Activated CD4-positive, alpha-beta T cell treated with anti-CD3 and anti-CD28 coated beads, Interleukin-2, amount 50 U/mL, for 1 hour (primary cell): ENCODE measurements around the gene NGEF.
"Not testable (repeated sequence)": the region's sequence is repeated elsewhere in the genome, so short reads cannot be mapped to it uniquely, and the experiment has no call there.

Experiments used
- DNase-seq: peaks from one replicate; pipeline ENCODE4 v3.0.0-alpha.2; 2020

Gene NGEF, protein sequence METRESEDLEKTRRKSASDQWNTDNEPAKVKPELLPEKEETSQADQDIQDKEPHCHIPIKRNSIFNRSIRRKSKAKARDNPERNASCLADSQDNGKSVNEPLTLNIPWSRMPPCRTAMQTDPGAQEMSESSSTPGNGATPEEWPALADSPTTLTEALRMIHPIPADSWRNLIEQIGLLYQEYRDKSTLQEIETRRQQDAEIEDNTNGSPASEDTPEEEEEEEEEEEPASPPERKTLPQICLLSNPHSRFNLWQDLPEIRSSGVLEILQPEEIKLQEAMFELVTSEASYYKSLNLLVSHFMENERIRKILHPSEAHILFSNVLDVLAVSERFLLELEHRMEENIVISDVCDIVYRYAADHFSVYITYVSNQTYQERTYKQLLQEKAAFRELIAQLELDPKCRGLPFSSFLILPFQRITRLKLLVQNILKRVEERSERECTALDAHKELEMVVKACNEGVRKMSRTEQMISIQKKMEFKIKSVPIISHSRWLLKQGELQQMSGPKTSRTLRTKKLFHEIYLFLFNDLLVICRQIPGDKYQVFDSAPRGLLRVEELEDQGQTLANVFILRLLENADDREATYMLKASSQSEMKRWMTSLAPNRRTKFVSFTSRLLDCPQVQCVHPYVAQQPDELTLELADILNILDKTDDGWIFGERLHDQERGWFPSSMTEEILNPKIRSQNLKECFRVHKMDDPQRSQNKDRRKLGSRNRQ

GRCh38 chr2:233013027-233013461 lies at the start of gene NGEF:
Gene NGEF (minus strand): TSS chr2:233013256. CDS start chr2:232974890, 38,366 bp downstream.
- no peak for DNase-seq

DNA sequence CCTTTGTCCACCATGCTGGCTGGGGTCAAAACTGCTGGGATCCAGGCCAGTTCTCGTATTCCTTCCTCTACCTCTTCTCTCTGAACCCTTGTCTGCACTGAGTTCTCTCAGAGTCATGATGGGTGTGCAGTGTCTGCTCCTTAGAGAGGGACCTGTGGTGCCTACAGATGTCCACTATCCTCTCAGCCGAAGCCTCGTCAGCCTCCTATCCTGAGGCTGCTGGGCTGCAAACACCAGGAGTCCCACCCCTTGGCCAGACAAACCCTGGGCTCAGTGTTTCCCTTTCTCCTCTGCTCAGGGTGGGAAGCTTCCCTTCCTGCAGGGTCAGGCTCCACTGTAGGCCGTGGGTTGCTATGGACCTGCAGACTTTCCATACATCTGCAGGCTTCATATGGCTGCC lies 49.4 kb upstream of the NGEF start:
- no peak for DNase-seq

- DNase-seq: no peak
Observed at GRCh38 chr2:233061591-233062450, 48.8 kb upstream of the NGEF start.

- no peak for DNase-seq
Observed at GRCh38 chr2:233060980-233061590, 48.0 kb upstream of the NGEF start.

DNA sequence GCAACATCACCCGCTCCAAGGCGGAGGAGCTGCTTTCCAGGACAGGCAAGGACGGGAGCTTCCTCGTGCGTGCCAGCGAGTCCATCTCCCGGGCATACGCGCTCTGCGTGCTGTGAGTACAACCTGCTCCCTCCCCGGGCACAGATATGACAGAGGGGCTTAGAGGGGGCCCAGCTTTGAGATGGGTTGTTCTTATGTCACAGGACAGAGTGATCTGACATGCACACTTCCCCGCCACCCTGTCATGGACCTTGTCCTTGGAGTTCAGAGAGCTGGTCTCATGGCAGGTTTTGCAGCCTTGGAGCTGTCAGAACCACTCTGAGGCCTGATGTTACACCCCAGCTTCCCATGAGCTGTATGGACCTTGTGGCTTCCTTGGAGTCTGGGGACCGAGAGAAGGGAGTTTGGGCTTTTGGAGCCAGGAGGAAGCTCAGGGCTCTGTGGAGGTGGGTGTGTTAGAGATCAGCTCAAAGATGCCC lies 47.5 kb upstream of the NGEF start:
- DNase-seq: no peak

DNA sequence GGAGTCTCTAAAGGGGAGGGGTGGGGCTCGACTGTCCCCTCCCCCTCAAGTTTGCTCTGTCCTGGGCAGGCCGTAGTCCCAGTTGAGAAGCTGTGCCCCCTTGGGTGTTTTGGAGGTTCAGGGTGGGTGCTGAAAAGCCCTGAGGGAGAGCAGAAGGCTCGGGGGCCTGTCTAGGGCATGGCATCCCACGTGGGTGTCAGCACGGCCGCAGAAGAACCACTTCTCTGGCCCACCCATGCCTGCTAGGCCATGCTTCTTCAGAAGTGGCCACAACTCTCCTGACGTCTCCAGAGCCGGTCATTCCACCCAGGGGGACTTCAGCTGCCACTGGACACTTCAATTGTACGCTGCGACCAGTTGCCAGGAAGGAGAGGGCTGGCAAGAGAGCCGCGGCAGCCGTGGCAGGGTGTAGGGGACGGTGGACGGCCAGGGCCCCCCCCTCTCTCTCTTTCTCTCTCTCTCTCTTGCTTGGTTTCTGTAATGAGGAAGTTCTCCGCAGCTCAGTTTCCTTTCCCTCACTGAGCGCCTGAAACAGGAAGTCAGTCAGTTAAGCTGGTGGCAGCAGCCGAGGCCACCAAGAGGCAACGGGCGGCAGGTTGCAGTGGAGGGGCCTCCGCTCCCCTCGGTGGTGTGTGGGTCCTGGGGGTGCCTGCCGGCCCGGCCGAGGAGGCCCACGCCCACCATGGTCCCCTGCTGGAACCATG lies 46.9 kb upstream of the NGEF start, which contains the start of gene INPP5D:
Gene INPP5D (plus strand): TSS at position 546 of the 704 bp plus-strand sequence. CDS start 137 bp downstream, at position 683.
- DNase-seq: peak; percentile 64

- no peak for DNase-seq
Observed at GRCh38 chr2:233059547-233059796, 46.4 kb upstream of the NGEF start.

DNA sequence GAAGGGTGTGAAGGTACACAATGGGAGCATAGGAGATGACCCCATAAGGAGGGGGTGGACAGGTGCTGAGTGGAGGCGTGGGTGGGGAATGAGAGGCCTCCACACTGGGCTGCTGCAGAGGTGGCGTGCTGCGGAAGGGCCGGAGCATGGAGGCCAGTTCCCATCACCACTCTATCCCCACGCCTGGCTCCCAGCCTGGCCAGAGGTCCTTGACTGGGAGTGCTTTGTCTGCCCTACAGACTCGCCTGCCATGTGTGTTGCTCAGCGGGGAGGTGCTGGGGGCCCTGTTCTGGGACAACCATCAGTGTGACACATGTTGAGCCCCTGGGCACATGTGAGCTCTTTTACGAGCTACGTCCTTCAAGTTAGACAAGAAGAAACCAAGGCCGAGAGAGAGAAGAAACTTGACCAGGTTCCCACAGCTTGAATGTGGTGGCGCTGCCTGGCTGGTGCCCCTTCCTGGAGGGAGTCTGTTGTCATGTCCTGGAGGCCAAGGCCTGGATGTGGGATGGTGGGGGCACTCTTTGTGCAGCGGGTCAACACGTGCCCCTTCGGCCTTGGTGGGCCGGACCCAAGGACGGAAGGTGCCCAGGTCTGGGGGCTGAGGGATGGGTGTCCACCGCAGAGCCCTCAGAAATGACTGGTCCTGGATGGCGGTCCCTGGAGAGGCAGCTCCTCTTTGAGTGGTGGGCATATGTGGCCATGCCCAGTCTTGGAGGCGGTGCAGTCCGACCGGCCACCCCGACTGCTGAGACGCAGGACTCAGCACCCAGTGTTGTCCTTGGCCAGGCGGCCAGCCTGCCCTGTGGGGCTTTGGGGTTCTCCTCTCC lies 45.9 kb upstream of the NGEF start:
- no peak for DNase-seq

- no peak for DNase-seq
Observed at GRCh38 chr2:233056961-233057605, 44.0 kb upstream of the NGEF start.

DNA sequence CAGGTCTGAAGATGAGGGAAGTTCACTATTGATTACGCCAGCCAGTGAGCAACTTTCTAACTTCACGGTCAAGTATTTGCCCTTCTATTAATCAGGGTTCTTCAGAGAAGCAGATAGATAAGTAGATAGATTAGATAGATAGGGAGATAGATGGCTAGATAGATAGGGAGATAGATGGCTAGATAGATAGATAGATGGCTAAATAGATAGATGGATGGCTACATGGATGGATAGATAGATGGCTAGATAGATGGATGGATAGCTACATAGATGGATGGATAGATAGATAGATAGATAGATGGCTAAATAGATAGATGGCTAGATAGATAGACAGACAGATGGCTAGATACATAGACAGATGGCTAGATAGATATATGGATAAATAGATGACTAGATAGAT lies 42.3 kb upstream of the NGEF start:
- DNase-seq: no peak

DNA sequence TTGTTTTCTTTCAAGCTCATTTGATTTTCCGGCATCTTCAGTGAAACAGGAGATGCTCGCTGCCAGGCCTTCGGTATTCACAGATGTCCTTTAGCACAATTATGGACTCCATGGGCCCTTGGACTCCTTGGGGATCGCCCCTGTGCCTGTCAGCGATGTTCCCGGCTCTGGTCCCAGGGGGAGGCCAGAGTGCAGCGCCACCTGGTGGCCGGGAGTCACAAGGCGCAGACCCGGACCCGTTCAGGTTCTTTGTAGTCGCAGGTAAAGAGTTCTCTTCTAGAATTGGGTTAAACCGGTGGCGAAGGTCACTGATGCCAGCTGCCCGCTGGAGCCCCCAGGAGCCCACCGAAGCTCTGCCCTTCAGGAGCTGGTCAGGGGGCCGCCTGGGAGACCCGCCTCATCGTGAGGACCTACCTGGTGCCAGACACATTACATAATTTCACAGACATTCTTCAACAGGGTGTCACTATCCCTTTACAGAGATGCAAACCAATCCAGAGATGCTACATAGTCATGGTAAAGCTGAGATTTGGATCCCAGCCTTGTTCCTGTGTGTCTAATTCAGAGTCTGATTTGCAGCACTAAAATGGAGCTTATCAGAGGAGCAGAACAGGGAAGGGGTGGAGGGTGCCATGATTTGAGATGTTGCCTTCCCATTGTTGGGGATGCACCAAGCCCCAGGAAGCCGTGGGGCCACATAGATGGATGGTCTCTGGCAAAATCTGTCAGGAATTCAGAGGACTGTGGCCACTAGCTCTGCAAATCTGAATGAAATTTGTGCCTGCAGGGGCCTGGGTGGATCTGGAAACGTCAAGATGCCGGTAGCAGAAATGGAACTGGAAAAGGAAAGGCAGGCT lies 41.1 kb upstream of the NGEF start:
- peak; percentile 71 for DNase-seq

- DNase-seq: not testable (repeated sequence)
Observed at GRCh38 chr2:233052517-233052916, 39.5 kb upstream of the NGEF start.

DNA sequence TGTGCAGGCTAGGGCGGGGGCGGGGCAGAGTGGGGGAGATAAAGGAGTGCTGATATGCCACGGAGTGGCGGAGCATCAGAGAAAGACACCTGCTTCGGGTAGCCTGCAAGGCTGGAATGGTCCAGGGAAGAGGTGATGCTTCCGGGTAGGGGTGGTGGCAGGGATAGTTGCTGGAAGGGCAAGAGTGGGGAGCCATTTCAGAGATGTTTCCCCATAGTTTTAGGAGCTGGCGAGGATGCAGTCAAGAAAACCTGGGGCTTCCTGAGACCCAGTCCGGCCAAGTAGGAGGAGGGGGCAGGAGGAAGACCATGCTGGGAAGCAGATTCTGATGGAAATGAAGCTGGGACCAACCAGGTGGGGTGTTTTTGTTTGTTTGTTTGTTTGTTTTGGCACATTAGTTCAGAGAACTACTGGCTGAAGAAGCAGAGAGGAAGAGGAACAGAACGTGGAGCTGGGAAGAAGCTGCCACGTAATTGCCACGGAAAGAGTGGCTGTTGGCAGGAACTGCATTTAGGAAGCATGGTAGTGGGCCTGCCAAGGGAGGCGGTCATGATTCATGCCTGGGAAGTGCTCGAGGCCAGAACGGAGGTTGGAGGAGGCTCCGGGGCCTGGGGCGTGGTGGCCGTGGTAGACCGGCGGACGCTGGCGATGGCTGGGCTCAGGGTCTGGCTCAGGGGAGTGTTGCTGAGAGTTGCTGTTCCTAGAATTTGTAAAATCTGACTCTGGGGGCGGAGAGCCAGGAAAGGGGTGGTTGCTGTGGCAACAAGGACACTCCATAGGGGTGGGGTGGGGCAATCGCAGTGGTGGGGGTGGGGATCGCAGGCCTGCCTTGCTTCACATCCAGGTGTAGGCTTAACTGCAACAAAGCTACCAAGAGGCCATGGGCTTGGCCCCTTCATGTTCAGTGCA lies 38.4 kb upstream of the NGEF start:
- no peak for DNase-seq

DNA sequence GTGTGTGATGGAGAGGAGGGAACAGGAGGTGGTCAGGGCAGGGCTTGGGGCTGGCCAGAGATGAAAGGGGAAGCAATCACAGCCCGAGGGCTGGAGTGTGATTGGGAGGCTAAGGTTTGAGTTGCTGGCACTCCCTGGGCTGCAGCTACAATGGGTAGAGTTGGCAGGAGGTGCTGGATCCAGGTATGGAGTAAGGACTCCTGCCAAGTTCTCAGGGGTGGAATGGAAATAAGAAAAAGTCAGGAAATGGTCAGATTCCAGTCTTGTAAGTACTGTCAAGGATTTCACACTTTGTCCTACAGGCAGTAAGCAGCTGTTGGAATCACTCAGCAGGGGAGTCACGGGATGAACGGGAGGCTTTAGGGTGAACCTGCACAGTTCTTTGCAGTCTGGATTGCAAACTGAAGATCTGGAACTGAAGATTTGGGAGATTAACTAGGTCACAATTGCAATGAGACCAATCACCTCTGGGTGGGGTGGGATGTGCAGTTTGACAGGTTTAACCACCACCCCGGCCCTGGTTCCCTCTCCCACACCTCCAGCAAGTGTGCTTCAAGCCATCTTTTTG lies 36.2 kb upstream of the NGEF start:
- no peak for DNase-seq

DNA sequence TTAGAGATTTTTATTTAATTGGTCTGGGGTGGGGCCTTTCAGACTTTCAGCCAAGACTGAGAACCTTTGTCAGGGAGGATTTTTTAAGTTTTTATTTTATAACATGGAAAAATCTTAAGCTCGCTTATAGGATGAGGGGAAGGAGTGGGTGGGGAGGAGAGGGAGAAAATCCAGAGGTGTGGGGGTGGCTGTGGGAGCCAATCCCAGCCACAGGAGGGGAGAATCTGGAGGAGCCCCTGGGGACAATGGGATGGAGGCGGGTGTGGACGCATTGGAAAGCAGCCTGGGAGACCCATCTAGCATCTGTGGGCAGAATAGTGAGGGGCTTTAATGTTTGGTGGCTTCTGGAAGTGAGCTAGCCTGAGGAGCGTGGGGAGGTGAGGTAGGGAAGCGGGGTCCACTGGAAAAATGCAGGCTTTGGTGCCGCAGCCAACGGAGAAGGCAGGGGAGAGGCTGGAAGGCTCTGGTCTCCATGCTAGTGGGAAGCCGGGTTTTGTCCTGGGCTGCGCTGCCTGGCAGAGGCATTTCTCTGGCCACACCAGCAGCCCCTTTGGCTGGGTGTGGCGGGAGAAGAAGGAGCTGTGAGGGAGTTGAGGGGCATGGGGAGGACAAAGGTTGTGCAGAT lies 35.6 kb upstream of the NGEF start:
- no peak for DNase-seq

DNA sequence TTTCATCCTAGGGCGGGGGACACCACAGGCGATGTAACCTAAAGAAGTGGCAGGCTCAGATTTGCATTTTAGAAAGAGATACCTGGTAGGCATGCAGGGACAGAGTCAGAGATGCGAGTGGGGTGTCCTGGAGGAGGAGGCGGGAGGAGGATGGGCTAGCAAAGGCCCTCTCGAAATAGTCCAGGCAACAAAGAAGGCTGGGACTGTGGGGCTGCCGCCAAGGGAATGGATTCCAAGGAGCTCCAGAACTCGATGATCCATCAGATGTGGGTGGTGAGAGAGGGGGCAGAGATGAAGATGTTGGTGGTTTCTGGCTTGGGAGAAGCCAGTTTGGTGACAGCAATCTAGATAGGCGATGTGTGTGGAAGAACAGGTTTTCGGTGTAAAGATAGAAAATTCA lies 34.6 kb upstream of the NGEF start:
- DNase-seq: no peak

- DNase-seq: no peak
Observed at GRCh38 chr2:233047206-233047605, 34.1 kb upstream of the NGEF start.
